Panc1 (cell line): ENCODE results near the gene C1orf116.

ENCODE experiments used
- CTCF ChIP-seq: fragments of 450-650 bp; IDR thresholded peaks from 2 replicates; pipeline ENCODE4 v1.5.1; 2017; ENCODE audit warnings: mild to moderate bottlenecking
- POLR2AphosphoS5 ChIP-seq: IDR thresholded peaks from 2 replicates; pipeline ENCODE4 v1.6.1; 2012; ENCODE audit warnings: mild to moderate bottlenecking, low read depth, low read length, moderate library complexity
- SIN3A ChIP-seq: IDR thresholded peaks from 2 replicates; pipeline ENCODE4 v1.6.1; 2012; ENCODE audit warnings: low read depth, mild to moderate bottlenecking, low read length, moderate library complexity, borderline replicate concordance; ENCODE audit not compliant: insufficient read depth
- TF ChIP-seq, protein P1 (sequence below), 2 experiments: IDR thresholded peaks; 2 replicates each; pipeline ENCODE4 v1.6.1; 2011 to 2012; ENCODE audit warnings: low read depth in 2 of 2, control low read depth in 1 of 2, low read length in 1 of 2, mild to moderate bottlenecking in 1 of 2, moderate library complexity in 1 of 2; ENCODE audit not compliant: insufficient read depth in 1 of 2

GRCh38 chr1:207031016-207031415 lies 1.5 kb downstream of the C1orf116 start:
- TF ChIP-seq CTCF (no peak), POLR2AphosphoS5 (no peak), SIN3A (no peak)
- TF ChIP-seq, protein P1, sequence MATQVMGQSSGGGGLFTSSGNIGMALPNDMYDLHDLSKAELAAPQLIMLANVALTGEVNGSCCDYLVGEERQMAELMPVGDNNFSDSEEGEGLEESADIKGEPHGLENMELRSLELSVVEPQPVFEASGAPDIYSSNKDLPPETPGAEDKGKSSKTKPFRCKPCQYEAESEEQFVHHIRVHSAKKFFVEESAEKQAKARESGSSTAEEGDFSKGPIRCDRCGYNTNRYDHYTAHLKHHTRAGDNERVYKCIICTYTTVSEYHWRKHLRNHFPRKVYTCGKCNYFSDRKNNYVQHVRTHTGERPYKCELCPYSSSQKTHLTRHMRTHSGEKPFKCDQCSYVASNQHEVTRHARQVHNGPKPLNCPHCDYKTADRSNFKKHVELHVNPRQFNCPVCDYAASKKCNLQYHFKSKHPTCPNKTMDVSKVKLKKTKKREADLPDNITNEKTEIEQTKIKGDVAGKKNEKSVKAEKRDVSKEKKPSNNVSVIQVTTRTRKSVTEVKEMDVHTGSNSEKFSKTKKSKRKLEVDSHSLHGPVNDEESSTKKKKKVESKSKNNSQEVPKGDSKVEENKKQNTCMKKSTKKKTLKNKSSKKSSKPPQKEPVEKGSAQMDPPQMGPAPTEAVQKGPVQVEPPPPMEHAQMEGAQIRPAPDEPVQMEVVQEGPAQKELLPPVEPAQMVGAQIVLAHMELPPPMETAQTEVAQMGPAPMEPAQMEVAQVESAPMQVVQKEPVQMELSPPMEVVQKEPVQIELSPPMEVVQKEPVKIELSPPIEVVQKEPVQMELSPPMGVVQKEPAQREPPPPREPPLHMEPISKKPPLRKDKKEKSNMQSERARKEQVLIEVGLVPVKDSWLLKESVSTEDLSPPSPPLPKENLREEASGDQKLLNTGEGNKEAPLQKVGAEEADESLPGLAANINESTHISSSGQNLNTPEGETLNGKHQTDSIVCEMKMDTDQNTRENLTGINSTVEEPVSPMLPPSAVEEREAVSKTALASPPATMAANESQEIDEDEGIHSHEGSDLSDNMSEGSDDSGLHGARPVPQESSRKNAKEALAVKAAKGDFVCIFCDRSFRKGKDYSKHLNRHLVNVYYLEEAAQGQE (IDR thresholded peaks at IDR 0.05; ENCODE audit: insufficient read depth in 1 of 2, low read depth in 2 of 2, low read length in 1 of 2), result no peak
